ENCODE data around the gene SCN5A.

SCN5A gene

GRCh38 chr3:38600551-38600950 lies 48.9 kb downstream of the SCN5A start:
- no peak for DNase-seq (ENCODE audit: low spot score)

DNA sequence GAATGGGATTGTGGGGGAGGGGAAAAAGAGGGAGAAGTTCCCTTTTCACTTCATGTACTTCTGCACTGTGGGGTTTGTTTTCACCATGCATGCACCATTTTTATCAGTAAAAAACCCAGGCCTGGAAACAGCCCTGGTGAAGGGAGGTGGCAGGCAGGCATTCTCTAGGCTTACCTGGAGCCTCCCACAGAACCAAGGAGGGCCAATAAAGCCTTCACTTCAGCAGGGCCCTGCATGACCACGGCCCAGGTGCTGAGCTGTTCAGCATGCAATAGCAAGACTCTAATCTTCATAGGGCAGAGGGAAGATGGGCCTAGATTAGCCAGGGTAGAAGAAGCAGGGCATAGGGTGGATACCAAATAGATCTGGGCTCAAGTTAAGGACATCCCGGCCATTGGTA lies 49.6 kb downstream of the SCN5A start:
- DNase-seq (ENCODE audit: low spot score) = no peak

DNA sequence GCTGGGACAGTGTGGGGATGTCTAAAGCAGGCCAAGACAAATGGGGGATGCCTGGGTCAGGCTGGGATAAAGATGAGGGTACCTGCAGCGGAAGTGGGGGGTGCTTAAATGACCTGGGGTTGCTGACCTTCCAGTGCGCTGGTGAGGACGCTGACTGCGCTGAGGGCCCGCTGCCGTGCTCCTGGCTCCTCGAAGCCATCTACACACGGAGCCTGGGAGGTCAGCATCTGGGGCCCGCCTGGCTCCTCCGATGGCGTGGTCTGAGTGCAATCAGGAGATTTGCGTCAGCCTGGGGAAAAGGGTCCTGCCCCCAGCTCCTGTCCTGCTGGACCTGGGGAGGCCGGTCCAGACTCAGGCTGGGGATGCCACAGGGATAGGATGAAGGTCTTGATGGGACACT lies 50.7 kb downstream of the SCN5A start:
- no peak for DNase-seq (ENCODE audit: low spot score)

DNA sequence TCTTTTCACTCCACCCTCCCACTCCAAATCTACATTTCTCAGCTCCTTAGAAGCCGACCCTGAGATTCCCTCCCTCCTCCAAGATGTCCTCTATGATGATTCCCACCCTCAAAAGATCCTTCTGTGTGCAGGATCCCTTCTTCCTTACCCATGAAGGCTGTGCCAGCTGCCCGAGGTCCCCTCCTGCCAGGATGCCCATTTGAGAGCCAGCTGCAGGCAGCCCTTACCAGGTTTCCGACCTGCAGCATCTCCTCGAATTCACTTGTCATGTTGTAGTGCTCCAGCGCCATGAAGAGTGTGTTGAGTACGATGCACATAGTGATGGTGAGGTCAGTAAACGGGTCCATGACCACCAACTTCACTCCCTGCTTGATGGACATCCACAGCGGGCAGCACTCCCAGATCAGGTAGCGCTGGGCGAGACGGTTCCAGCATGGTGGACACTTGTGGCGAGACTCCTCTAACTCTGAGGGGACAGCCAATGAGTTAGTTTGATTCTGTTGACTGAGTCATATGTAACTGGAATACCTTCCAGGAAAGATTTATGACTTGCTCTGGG lies 51.9 kb downstream of the SCN5A start:
- DNase-seq (ENCODE audit: low spot score) = no peak

GRCh38 chr3:38595393-38595792 lies 54.1 kb downstream of the SCN5A start:
- DNase-seq (ENCODE audit: low spot score) = no peak

GRCh38 chr3:38590521-38590920 lies 59.0 kb downstream of the SCN5A start:
- DNase-seq (ENCODE audit: low spot score) = no peak

- DNase-seq (ENCODE audit: low spot score) = no peak
Measured at GRCh38 chr3:38588995-38589937, 60.2 kb downstream of the SCN5A start.

DNA sequence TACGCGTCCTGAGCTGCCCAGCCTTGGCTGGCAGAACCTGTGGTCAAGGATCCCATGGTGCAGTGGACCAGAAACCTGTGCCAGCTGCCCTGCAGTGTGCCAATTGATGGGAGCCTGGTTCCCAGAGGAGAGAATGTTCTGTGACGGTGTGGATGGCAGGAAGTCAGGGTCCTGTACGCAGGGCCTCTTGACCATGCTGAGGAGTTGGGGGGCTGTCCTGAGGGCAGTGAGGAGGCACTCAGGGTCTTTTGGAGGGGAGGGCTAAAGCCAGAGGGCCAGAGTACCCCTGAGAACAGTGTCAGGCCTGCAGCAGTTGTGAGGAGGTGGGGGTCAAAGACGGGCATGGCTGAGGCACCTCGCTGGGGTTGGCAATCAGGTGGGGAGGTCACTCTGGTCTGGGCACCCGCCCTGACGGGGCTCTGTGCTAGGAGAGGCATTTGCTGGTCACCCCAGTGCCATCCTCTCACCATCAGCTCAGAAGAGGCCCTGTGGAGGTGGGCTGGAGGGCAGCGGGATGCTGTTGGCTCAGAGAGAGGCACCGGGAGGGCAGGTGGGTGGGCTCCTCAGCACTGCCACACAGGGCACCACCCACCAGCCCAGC lies 61.0 kb downstream of the SCN5A start:
- no peak for DNase-seq (ENCODE audit: low spot score)

DNA sequence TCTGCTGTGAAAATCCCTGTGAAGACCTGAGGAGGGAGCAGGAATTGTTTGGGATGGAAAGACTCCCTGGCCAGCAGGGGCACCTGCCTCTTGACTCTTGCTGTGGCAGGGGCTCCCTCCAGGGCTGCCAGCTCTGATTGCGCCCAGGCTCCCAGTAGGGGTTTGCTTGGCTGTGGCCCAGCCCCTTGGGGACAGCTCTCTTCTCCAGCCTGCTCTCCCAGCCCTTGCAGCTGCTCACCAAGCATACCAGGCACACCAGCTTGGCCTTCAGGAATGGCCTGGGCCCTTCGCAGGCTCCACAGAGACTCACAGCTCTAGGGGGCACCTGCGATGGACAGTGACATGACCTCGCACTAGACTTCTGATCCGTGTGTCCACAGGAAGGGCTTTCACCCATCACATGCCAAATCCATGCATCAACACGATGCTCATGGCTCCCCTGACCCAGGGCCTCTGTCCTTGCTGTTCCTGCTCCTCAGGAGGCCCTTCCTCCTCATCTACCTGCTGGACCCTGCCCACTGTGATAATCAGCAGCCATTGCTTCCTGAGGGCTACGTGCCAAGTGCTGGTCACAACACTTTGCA lies 61.8 kb downstream of the SCN5A start:
- DNase-seq (ENCODE audit: low spot score) = no peak

GRCh38 chr3:38586546-38587520 lies 62.7 kb downstream of the SCN5A start:
- no peak for DNase-seq (ENCODE audit: low spot score)

DNA sequence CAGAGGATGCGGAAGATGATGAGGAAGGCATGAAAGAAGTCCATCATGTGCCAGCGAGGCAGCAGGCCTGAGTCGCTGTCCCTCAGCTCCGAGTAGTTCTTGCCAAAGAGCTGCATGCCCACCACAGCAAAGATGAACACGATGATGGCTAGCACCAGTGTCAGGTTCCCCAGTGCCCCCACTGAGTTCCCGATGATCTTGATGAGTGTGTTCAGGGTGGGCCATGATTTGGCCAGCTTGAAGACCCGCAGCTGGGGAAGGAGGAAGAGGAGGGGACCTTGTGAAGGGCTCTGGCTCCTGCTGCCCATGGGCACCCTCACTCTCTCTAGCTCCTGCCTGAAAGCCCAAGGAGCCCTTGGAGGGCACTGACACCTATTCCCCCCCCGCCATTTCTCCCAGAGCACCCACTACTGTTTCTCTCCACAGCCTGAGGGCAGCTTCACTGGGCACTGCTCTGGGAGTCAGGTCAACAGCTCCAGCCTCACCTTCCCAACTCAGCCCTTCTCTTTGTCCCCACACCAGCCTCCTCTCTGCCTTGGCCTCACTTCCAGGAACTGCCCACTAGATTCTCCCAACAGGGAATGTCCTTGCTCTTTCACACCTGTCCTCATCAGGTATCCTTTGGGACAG lies 63.6 kb downstream of the SCN5A start:
- DNase-seq (ENCODE audit: low spot score) = no peak

- no peak for DNase-seq (ENCODE audit: low spot score)
Measured at GRCh38 chr3:38583688-38584087, 65.8 kb downstream of the SCN5A start.

GRCh38 chr3:38582941-38583645 lies 66.4 kb downstream of the SCN5A start:
- no peak for DNase-seq (ENCODE audit: low spot score)

GRCh38 chr3:38582316-38582715 lies 67.2 kb downstream of the SCN5A start:
- no peak for DNase-seq (ENCODE audit: low spot score)

DNA sequence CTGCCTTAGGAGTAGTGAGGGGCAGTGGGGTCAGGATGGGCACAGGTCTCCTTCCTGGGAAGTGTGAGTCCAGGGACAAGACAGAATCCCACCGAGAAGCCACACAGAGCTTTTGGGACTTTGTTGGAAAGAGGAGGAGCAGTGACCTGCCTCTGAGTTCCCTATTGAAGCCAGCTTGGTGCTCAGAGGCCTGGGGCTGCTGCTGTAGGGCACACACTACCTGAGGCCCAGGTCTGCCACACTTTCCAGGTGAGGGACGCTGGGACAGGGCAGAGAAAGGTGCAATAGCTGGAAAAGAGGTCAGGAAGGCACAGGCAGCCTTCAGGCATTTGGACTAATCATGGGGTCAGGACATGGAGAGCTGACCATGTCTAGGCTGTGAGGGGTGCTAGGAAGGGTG lies 67.7 kb downstream of the SCN5A start:
- no peak for DNase-seq (ENCODE audit: low spot score)

DNA sequence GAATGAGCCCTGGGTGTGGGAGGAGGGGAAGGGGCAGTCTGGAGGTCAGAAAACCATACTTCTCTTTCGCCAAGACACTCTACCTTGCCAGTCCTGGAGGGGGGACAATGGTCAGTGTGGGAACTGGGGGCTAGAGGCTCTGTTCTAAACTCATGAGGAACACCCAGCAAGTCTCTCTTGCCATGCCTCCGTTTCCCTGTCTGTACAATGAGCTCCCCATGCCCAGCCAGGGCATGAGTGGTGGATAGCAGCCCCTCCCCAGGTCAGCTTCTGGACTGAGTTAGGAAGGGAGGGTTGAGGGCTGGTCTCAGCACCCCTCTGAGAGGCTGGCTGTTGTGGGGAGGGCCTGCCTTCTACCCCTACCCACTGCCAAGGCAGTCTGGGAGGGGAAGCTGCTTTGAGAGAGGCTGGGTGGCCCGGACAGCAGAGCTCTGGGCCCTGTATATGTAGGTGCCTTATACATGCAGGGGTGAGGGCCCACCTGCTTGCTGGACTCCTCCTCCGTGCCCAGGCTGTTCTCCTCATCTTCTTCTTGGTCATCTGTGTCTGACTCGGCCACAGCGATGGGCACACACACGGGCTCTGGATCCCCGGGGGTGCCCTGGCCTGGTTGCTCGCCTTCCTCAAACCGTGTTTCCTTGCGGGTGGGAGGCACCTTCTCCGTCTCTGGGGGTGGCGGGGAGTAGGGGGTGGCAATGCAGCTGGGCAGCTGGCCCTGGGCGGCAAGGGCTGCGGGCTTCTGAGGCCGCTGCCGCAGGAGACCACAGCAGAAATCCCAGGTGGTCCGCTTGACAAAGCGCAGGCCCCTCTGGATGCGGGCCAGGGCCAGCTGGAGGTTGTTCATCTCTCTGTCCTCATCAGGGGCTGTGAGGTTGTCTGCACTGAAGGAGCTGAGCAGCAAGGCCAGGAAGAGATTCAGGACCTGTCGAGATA lies 68.8 kb downstream of the SCN5A start:
- DNase-seq (ENCODE audit: low spot score) = no peak

DNA sequence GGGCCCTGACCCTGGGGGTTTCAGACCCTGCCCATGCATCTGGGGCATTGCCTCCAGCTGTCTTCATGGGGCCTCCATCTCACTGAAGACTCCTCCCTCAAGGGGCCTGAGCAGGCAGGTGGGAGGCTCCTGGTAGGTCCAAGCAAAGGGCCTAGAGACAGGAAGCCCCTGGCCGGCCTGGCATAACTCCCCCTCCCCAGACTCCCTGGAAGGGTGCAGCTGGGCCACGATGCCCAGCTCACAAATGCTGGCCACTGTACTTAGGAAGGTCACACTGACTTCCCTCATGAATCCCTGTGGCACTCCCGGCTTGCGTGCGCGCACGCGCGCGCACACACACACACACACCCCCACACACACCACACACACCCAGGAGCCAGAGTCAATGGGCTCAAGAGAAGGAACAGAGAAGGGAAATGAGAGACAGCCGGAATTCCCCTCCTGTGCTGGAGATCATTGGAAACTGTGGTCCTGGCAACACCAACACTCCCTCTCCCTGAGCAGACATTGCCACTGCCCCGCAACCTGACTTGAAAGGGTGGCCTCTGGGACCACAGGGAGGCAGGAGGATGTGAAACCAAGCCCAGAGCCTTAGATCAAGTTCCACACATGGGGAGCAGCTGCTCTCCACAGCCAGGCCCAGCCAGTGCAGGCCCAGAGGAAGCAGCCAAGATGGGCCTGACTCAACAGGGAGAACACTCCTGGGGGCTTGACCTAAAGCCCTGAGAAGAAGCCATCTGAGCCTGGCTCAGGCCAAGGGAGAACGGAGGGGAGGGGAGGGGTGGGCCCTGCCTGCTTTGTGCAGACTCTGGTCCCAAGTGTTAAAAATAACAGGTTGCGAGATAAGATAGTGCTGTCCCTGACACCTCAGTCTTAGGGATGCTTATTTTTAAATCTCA lies 69.7 kb downstream of the SCN5A start:
- DNase-seq (ENCODE audit: low spot score) = peak; percentile 25

- no peak for DNase-seq (ENCODE audit: low spot score)
Measured at GRCh38 chr3:38579141-38579540, 70.3 kb downstream of the SCN5A start.

Data from GM03348 (cell line).